Central memory CD8-positive, alpha-beta T cell (primary cell): ENCODE measurements around the gene RCN2.

Source experiments
- ATAC-seq: fragments of 150-1000 bp; cut with Tn5 transposase; replicated peaks from 2 replicates; pipeline ENCODE4 v1.10.0; 2022; ENCODE audit warnings: mild to moderate bottlenecking, moderate FRiP score, moderate number of reproducible peaks; ENCODE audit not compliant: poor library complexity, severe bottlenecking; ENCODE audit errors: extremely low read depth
- DNase-seq, 2 donors: peaks; one replicate each; pipeline ENCODE4 v3.0.0; 2021; ENCODE audit warnings: low spot score in 2 of 2
- H3K27ac Mint-ChIP-seq: one replicate; pipeline ENCODE4 v1.8.0; 2022; ENCODE audit warnings: low read depth, mild to moderate bottlenecking, moderate library complexity, mixed read lengths
- H3K27me3 Mint-ChIP-seq: one replicate; pipeline ENCODE4 v1.8.0; 2022; ENCODE audit warnings: mixed read lengths
- H3K36me3 Mint-ChIP-seq: one replicate; pipeline ENCODE4 v1.8.0; 2022; ENCODE audit warnings: mild to moderate bottlenecking, moderate library complexity, mixed read lengths; ENCODE audit not compliant: insufficient read depth
- H3K4me1 Mint-ChIP-seq: one replicate; pipeline ENCODE4 v1.8.0; 2022; ENCODE audit warnings: mixed read lengths
- H3K4me3 Mint-ChIP-seq: one replicate; pipeline ENCODE4 v1.8.0; 2022; ENCODE audit warnings: mild to moderate bottlenecking, moderate library complexity, mixed read lengths
- H3K9me3 Mint-ChIP-seq: one replicate; pipeline ENCODE4 v1.8.0; 2022; ENCODE audit warnings: mixed read lengths

RCN2 gene

GRCh38 chr15:76967067-76967466 lies 35.5 kb downstream of the RCN2 start:
- Mint-ChIP-seq H3K9me3 (no peaks in the 10 kb centered on the region), H3K27me3 (peaks cover 28% of the 10 kb centered on the region), H3K4me3 (no peak overlapping the region), H3K27ac (no peak overlapping the region), H3K36me3 (no peaks in the 10 kb centered on the region), H3K4me1 (no peaks in the 10 kb centered on the region)
- ATAC-seq (no peak), DNase-seq (no peak)

- H3K36me3 Mint-ChIP-seq, result no peaks in the 10 kb centered on the region
- peaks cover 16% of the 10 kb centered on the region for H3K27me3 Mint-ChIP-seq
- no peak overlapping the region for H3K27ac Mint-ChIP-seq
- peaks cover under 1% of the 10 kb centered on the region for H3K4me1 Mint-ChIP-seq
- ATAC-seq (no peak), DNase-seq (no peak)
- no peaks in the 10 kb centered on the region for H3K9me3 Mint-ChIP-seq
- H3K4me3 Mint-ChIP-seq, result no peak overlapping the region
Measured at GRCh38 chr15:76968306-76968705, 36.8 kb downstream of the RCN2 start.

- Mint-ChIP-seq H3K36me3 (no peaks in the 10 kb centered on the region), H3K27ac (no peak overlapping the region)
- no peak for ATAC-seq
Measured at GRCh38 chr15:76972389-76973361, 41.1 kb downstream of the RCN2 start.

GRCh38 chr15:76973362-76973743 lies 41.8 kb downstream of the RCN2 start:
- Mint-ChIP-seq H3K4me1 (peaks cover 28% of the 10 kb centered on the region), H3K4me3 (no peak overlapping the region), H3K27ac (no peak overlapping the region), H3K27me3 (no peaks in the 10 kb centered on the region), H3K36me3 (no peaks in the 10 kb centered on the region), H3K9me3 (no peaks in the 10 kb centered on the region)
- ATAC-seq (peak; percentile 56), DNase-seq (peak; percentile 50 to 55)

More at GRCh38 chr15:76972389-76973361, 41.1 kb downstream of the RCN2 start:
- Mint-ChIP-seq H3K4me3 (no peak overlapping the region), H3K27me3 (no peaks in the 10 kb centered on the region), H3K4me1 (peaks cover 24% of the 10 kb centered on the region), H3K9me3 (no peaks in the 10 kb centered on the region)
- no peak for DNase-seq

- Mint-ChIP-seq H3K27ac (no peak overlapping the region), H3K4me1 (peaks cover 28% of the 10 kb centered on the region), H3K4me3 (no peak overlapping the region), H3K27me3 (no peaks in the 10 kb centered on the region), H3K36me3 (no peaks in the 10 kb centered on the region), H3K9me3 (no peaks in the 10 kb centered on the region)
- no peak for DNase-seq
- no peak for ATAC-seq
Measured at GRCh38 chr15:76973906-76974305, 42.4 kb downstream of the RCN2 start.

GRCh38 chr15:76974456-76975036 lies 43.0 kb downstream of the RCN2 start:
- H3K27ac Mint-ChIP-seq, result no peak overlapping the region

GRCh38 chr15:76976141-76976540 lies 44.6 kb downstream of the RCN2 start:
- peak overlapping the region; percentile 47 for H3K27ac Mint-ChIP-seq
- no peaks in the 10 kb centered on the region for H3K9me3 Mint-ChIP-seq
- H3K27me3 Mint-ChIP-seq, result no peaks in the 10 kb centered on the region
- no peak overlapping the region for H3K4me3 Mint-ChIP-seq
- H3K36me3 Mint-ChIP-seq, result no peaks in the 10 kb centered on the region
- peaks cover 28% of the 10 kb centered on the region for H3K4me1 Mint-ChIP-seq
- ATAC-seq (no peak), DNase-seq (no peak)

More at GRCh38 chr15:76974456-76975036, 43.0 kb downstream of the RCN2 start:
- no peaks in the 10 kb centered on the region for H3K9me3 Mint-ChIP-seq
- peaks cover 28% of the 10 kb centered on the region for H3K4me1 Mint-ChIP-seq
- ATAC-seq, result no peak
- H3K4me3 Mint-ChIP-seq, result no peak overlapping the region
- H3K27me3 Mint-ChIP-seq, result no peaks in the 10 kb centered on the region
- no peak for DNase-seq
- H3K36me3 Mint-ChIP-seq, result no peaks in the 10 kb centered on the region

GRCh38 chr15:76976572-76977270 lies 45.2 kb downstream of the RCN2 start:
- H3K4me3 Mint-ChIP-seq, result no peak overlapping the region
- H3K27me3 Mint-ChIP-seq, result no peaks in the 10 kb centered on the region
- H3K9me3 Mint-ChIP-seq, result no peaks in the 10 kb centered on the region
- ATAC-seq, result no peak
- H3K36me3 Mint-ChIP-seq, result no peaks in the 10 kb centered on the region
- DNase-seq, result no peak
- H3K27ac Mint-ChIP-seq, result peak overlapping the region; percentile 47
- H3K4me1 Mint-ChIP-seq, result peaks cover 28% of the 10 kb centered on the region

- ATAC-seq, result no peak
- Mint-ChIP-seq H3K36me3 (no peaks in the 10 kb centered on the region), H3K9me3 (no peaks in the 10 kb centered on the region), H3K27me3 (no peaks in the 10 kb centered on the region), H3K27ac (no peak overlapping the region), H3K4me1 (peaks cover 23% of the 10 kb centered on the region), H3K4me3 (no peak overlapping the region)
- DNase-seq, result no peak
Measured at GRCh38 chr15:76978522-76979330, 47.2 kb downstream of the RCN2 start.

- Mint-ChIP-seq H3K27ac (no peak overlapping the region), H3K9me3 (no peaks in the 10 kb centered on the region), H3K27me3 (no peaks in the 10 kb centered on the region), H3K4me3 (no peak overlapping the region), H3K36me3 (no peaks in the 10 kb centered on the region), H3K4me1 (peaks cover 21% of the 10 kb centered on the region)
- ATAC-seq (no peak), DNase-seq (no peak)
Measured at GRCh38 chr15:76979331-76979925, 47.9 kb downstream of the RCN2 start.

- Mint-ChIP-seq H3K4me3 (no peak overlapping the region), H3K36me3 (no peaks in the 10 kb centered on the region), H3K27me3 (no peaks in the 10 kb centered on the region), H3K27ac (no peak overlapping the region), H3K4me1 (peaks cover 16% of the 10 kb centered on the region), H3K9me3 (no peaks in the 10 kb centered on the region)
- ATAC-seq, result no peak
- DNase-seq, result no peak
Measured at GRCh38 chr15:76979996-76980520, 48.5 kb downstream of the RCN2 start.
